GM23338 (cell line): ENCODE measurements around the gene PHLDB2. TPM values are rescaled to one million over a fixed set of nuclear protein-coding genes. Genes with fewer than 3 reads are reported as not detected.

ENCODE experiments used
- ATAC-seq: fragments of 200-7000 bp; cut with Tn5 transposase; 3 replicates; pipeline ENCODE4 v1.9.1; 2020
- DNase-seq: peaks from one replicate; pipeline ENCODE4 v3.0.0-alpha.2; 2015; ENCODE audit warnings: low spot score
- H2AFZ ChIP-seq: fragments of 200-600 bp; sonication (generic); 2 replicates; pipeline ENCODE4 v1.8.0; 2016; ENCODE audit warnings: antibody characterized with exemption, mild to moderate bottlenecking, moderate library complexity
- H3F3A ChIP-seq: fragments of 200-600 bp; sonication (generic); replicated peaks from 2 replicates; pipeline ENCODE4 v1.8.0; 2017; ENCODE audit warnings: antibody characterized with exemption, mixed run types, low read depth
- H3K27ac ChIP-seq: fragments of 200-600 bp; sonication (generic); 2 replicates; pipeline ENCODE4 v1.6.1; 2016; ENCODE audit warnings: low read depth
- H3K27me3 ChIP-seq: fragments of 200-600 bp; sonication (generic); 2 replicates; pipeline ENCODE4 v1.8.0; 2016; ENCODE audit warnings: mild to moderate bottlenecking, mixed run types, moderate library complexity; ENCODE audit not compliant: insufficient read depth
- H3K36me3 ChIP-seq: fragments of 200-600 bp; sonication (generic); 2 replicates; pipeline ENCODE4 v1.8.0; 2016; ENCODE audit warnings: mild to moderate bottlenecking; ENCODE audit not compliant: insufficient read depth
- H3K4me1 ChIP-seq: fragments of 200-600 bp; sonication (generic); 2 replicates; pipeline ENCODE4 v1.8.0; 2016; ENCODE audit warnings: mild to moderate bottlenecking, moderate library complexity; ENCODE audit not compliant: insufficient read depth
- H3K4me2 ChIP-seq: fragments of 200-600 bp; sonication (generic); 2 replicates; pipeline ENCODE4 v1.7.1; 2017; ENCODE audit warnings: mixed run types
- H3K4me3 ChIP-seq: fragments of 200-600 bp; sonication (generic); 2 replicates; pipeline ENCODE4 v1.6.1; 2016; ENCODE audit warnings: mixed run types
- H3K79me2 ChIP-seq: fragments of 200-600 bp; sonication (generic); replicated peaks from 2 replicates; pipeline ENCODE4 v1.8.0; 2017; ENCODE audit warnings: mild to moderate bottlenecking; ENCODE audit not compliant: insufficient read depth
- H3K9me2 ChIP-seq: fragments of 200-600 bp; sonication (generic); 2 replicates; pipeline ENCODE4 v1.8.0; 2017; ENCODE audit not compliant: insufficient read depth
- H4K20me1 ChIP-seq: fragments of 200-600 bp; sonication (generic); replicated peaks from 2 replicates; pipeline ENCODE4 v1.8.0; 2017; ENCODE audit warnings: mild to moderate bottlenecking; ENCODE audit not compliant: insufficient read depth
- H3K27ac Mint-ChIP-seq: 2 replicates; pipeline ENCODE4 v1.8.0; 2020; ENCODE audit warnings: inconsistent platforms, mild to moderate bottlenecking, moderate library complexity, mixed read lengths
- H3K27me3 Mint-ChIP-seq: 3 replicates; pipeline ENCODE4 v1.8.0; 2022; ENCODE audit warnings: low read depth, mild to moderate bottlenecking, moderate library complexity, mixed read lengths, inconsistent platforms; ENCODE audit not compliant: insufficient read depth, poor library complexity
- H3K36me3 Mint-ChIP-seq: 3 replicates; pipeline ENCODE4 v1.8.0; 2021; ENCODE audit warnings: low read depth, mild to moderate bottlenecking, inconsistent platforms, moderate library complexity, mixed read lengths
- H3K4me1 Mint-ChIP-seq: 3 replicates; pipeline ENCODE4 v1.8.0; 2020; ENCODE audit warnings: mild to moderate bottlenecking, inconsistent platforms, mixed read lengths
- H3K4me3 Mint-ChIP-seq: 3 replicates; pipeline ENCODE4 v1.8.0; 2021; ENCODE audit warnings: moderate library complexity, mild to moderate bottlenecking, inconsistent platforms, mixed read lengths
- H3K9me3 Mint-ChIP-seq: 3 replicates; pipeline ENCODE4 v1.8.0; 2020; ENCODE audit warnings: moderate library complexity, mild to moderate bottlenecking, inconsistent platforms, mixed read lengths
- CREB1 ChIP-seq: fragments of 250-450 bp; sonication (Bioruptor Pico); IDR thresholded peaks from 2 replicates; pipeline ENCODE4 v1.5.0; 2020; ENCODE audit warnings: low read depth, mild to moderate bottlenecking, moderate library complexity
- CTCF ChIP-seq, 2 experiments: fragments of 200-600 bp in 1 of 2; sonication (generic) in 1 of 2; conservative IDR thresholded peaks; 2 replicates each; pipeline versions ENCODE4 v1.5.1 to v1.6.1; 2016 to 2017; ENCODE audit warnings: antibody characterized with exemption in 2 of 2, low read depth in 2 of 2, mild to moderate bottlenecking in 2 of 2, moderate library complexity in 1 of 2
- EZH2 ChIP-seq: fragments of 200-600 bp; sonication (generic); IDR thresholded peaks from one replicate; pipeline ENCODE4 v1.8.0; 2017; ENCODE audit warnings: antibody characterized with exemption, mild to moderate bottlenecking, low read depth; ENCODE audit not compliant: unreplicated experiment
- EZH2phosphoT487 ChIP-seq: fragments of 200-600 bp; sonication (generic); IDR thresholded peaks from one replicate; pipeline ENCODE4 v1.8.1; 2018; ENCODE audit warnings: antibody characterized with exemption; ENCODE audit not compliant: unreplicated experiment
- NANOG ChIP-seq: IDR thresholded peaks from 2 replicates; pipeline ENCODE4 v1.6.1; 2016; ENCODE audit warnings: antibody characterized with exemption, borderline replicate concordance
- POLR2AphosphoS5 ChIP-seq: IDR thresholded peaks from 2 replicates; pipeline ENCODE4 v1.6.1; 2016; ENCODE audit warnings: antibody characterized with exemption, low read depth
- REST ChIP-seq: IDR thresholded peaks from one replicate; pipeline ENCODE4 v1.6.1; 2018; ENCODE audit warnings: antibody characterized with exemption; ENCODE audit not compliant: unreplicated experiment
- STAT1 ChIP-seq: IDR thresholded peaks from one replicate; pipeline ENCODE4 v1.6.1; 2016; ENCODE audit warnings: antibody characterized with exemption; ENCODE audit not compliant: unreplicated experiment
- ZNF114 ChIP-seq: fragments of 250-450 bp; sonication (Bioruptor Pico); IDR thresholded peaks from 2 replicates; pipeline ENCODE4 v1.5.0; 2020; ENCODE audit warnings: mild to moderate bottlenecking, moderate library complexity
- ZNF331 ChIP-seq: fragments of 250-450 bp; sonication (Bioruptor Pico); IDR thresholded peaks from 2 replicates; pipeline ENCODE4 v1.5.0; 2020; ENCODE audit warnings: low read depth, mild to moderate bottlenecking, moderate library complexity
- polyA plus RNA-seq: library from polyadenylated mRNA; unstranded; fragments of >200 nt; fragmentation: Nextera tagmentation; extraction: Ambion mirVana; gene quantifications from 2 replicates; pipeline ENCODE4 v1.2.1, GENCODE V29; 2016
- total RNA-seq: library from RNA; depleted of rRNA; stranded (reverse); fragments of >200 nt; shearing (Covaris generic); gene quantifications from 2 replicates; pipeline ENCODE4 v1.2.3, GENCODE V29; 2014
- TF ChIP-seq, protein P1 (sequence below): fragments of 250-450 bp; sonication (Bioruptor Pico); IDR thresholded peaks from 2 replicates; pipeline ENCODE4 v1.5.0; 2020; ENCODE audit warnings: mild to moderate bottlenecking, moderate library complexity

PHLDB2 gene
- total and polyA plus RNA-seq, 2 experiments from 2014 or later: 19.5 to 33.7 TPM

GRCh38 chr3:111856501-111856900 lies 2.6 kb upstream of the PHLDB2 start (continued):
- TF ChIP-seq, protein P1, sequence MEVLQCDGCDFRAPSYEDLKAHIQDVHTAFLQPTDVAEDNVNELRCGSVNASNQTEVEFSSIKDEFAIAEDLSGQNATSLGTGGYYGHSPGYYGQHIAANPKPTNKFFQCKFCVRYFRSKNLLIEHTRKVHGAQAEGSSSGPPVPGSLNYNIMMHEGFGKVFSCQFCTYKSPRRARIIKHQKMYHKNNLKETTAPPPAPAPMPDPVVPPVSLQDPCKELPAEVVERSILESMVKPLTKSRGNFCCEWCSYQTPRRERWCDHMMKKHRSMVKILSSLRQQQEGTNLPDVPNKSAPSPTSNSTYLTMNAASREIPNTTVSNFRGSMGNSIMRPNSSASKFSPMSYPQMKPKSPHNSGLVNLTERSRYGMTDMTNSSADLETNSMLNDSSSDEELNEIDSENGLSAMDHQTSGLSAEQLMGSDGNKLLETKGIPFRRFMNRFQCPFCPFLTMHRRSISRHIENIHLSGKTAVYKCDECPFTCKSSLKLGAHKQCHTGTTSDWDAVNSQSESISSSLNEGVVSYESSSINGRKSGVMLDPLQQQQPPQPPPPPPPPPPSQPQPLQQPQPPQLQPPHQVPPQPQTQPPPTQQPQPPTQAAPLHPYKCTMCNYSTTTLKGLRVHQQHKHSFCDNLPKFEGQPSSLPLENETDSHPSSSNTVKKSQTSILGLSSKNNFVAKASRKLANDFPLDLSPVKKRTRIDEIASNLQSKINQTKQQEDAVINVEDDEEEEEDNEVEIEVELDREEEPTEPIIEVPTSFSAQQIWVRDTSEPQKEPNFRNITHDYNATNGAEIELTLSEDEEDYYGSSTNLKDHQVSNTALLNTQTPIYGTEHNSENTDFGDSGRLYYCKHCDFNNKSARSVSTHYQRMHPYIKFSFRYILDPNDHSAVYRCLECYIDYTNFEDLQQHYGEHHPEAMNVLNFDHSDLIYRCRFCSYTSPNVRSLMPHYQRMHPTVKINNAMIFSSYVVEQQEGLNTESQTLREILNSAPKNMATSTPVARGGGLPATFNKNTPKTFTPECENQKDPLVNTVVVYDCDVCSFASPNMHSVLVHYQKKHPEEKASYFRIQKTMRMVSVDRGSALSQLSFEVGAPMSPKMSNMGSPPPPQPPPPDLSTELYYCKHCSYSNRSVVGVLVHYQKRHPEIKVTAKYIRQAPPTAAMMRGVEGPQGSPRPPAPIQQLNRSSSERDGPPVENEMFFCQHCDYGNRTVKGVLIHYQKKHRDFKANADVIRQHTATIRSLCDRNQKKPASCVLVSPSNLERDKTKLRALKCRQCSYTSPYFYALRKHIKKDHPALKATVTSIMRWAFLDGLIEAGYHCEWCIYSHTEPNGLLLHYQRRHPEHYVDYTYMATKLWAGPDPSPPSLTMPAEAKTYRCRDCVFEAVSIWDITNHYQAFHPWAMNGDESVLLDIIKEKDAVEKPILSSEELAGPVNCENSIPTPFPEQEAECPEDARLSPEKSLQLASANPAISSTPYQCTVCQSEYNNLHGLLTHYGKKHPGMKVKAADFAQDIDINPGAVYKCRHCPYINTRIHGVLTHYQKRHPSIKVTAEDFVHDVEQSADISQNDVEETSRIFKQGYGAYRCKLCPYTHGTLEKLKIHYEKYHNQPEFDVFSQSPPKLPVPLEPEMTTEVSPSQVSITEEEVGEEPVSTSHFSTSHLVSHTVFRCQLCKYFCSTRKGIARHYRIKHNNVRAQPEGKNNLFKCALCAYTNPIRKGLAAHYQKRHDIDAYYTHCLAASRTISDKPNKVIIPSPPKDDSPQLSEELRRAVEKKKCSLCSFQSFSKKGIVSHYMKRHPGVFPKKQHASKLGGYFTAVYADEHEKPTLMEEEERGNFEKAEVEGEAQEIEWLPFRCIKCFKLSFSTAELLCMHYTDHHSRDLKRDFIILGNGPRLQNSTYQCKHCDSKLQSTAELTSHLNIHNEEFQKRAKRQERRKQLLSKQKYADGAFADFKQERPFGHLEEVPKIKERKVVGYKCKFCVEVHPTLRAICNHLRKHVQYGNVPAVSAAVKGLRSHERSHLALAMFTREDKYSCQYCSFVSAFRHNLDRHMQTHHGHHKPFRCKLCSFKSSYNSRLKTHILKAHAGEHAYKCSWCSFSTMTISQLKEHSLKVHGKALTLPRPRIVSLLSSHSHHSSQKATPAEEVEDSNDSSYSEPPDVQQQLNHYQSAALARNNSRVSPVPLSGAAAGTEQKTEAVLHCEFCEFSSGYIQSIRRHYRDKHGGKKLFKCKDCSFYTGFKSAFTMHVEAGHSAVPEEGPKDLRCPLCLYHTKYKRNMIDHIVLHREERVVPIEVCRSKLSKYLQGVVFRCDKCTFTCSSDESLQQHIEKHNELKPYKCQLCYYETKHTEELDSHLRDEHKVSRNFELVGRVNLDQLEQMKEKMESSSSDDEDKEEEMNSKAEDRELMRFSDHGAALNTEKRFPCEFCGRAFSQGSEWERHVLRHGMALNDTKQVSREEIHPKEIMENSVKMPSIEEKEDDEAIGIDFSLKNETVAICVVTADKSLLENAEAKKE (CRISPR knock-in tag): no peak
- TF ChIP-seq STAT1 (no peak), ZNF114 (no peak), NANOG (no peak), CTCF (conservative IDR thresholded peaks at IDR 0.05; ENCODE audit: low read depth in 2 of 2) (no peak), EZH2phosphoT487 (no peak), POLR2AphosphoS5 (no peak), CREB1 (CRISPR knock-in tag) (no peak)

DNA sequence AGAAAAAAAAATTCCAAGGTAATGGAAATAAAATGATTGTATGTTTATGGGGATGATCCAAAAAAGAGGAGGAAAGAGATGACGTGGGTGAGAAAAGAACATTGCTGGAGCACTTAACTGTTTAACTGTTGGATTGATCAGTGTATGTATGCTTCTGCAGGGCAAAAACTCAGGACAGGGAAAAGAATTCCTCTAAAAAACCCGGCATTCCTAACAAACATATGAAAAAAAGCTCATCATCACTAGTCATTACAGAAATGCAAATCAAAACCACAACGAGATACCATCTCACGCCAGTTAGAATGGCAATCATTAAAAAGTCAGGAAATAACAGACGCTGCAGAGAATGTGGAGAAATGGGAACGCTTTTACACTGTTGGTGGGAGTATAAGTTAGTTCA lies 1.6 kb upstream of the PHLDB2 start:
- Mint-ChIP-seq H3K27me3 (peaks cover 18% of the 10 kb centered on the region), H3K4me3 (no peak overlapping the region), H3K36me3 (no peaks in the 10 kb centered on the region), H3K9me3 (no peaks in the 10 kb centered on the region), H3K4me1 (peaks cover 35% of the 10 kb centered on the region), H3K27ac (no peak overlapping the region)
- Histone ChIP-seq H3K36me3 (no peaks in the 10 kb centered on the region), H3K4me3 (no peak overlapping the region), H3K4me2 (no peak overlapping the region), H2AFZ (no peak overlapping the region), H3K27me3 (peaks cover 29% of the 10 kb centered on the region), H3K4me1 (peaks cover 25% of the 10 kb centered on the region), H3K79me2 (peaks cover 12% of the 10 kb centered on the region), H3K27ac (no peak overlapping the region), H3K9me2 (no peaks in the 10 kb centered on the region), H4K20me1 (0 out of 2 replicates have a peak, but pooled peaks cover 7% of the 10 kb centered on the region), H3F3A (0 out of 2 replicates have a peak, but pooled peaks cover 5% of the 10 kb centered on the region)
- ATAC-seq (no peak), DNase-seq (no peak)
- TF ChIP-seq POLR2AphosphoS5 (no peak), ZNF331 (no peak), REST (no peak), NANOG (no peak), EZH2phosphoT487 (no peak), STAT1 (no peak), EZH2 (no peak), CTCF (conservative IDR thresholded peaks at IDR 0.05; ENCODE audit: low read depth in 2 of 2) (no peak)
